Nephron (organoid): Measurements from ENCODE around the gene TTC39C.

Experiments
- H3K27ac Mint-ChIP-seq, 3 experiments: 2 replicates each; pipeline ENCODE4 v1.8.0; 2020; ENCODE audit warnings: mixed read lengths in 3 of 3, mild to moderate bottlenecking in 2 of 3, moderate library complexity in 1 of 3
- H3K27me3 Mint-ChIP-seq: 2 replicates; pipeline ENCODE4 v1.8.0; 2021; ENCODE audit warnings: low read depth, mild to moderate bottlenecking, moderate library complexity, mixed read lengths
- H3K36me3 Mint-ChIP-seq: 2 replicates; pipeline ENCODE4 v1.8.0; 2020; ENCODE audit warnings: low read depth, mixed read lengths
- H3K4me1 Mint-ChIP-seq: 2 replicates; pipeline ENCODE4 v1.8.0; 2020; ENCODE audit warnings: mixed read lengths
- H3K4me3 Mint-ChIP-seq, 3 experiments: 2 replicates each; pipeline ENCODE4 v1.8.0; 2020; ENCODE audit warnings: mild to moderate bottlenecking in 3 of 3, mixed read lengths in 3 of 3, moderate library complexity in 2 of 3
- H3K9me3 Mint-ChIP-seq: 2 replicates; pipeline ENCODE4 v1.8.0; 2020; ENCODE audit warnings: mixed read lengths
- CTCF ChIP-seq, 3 experiments: fragments of 200-600 bp; sonication (generic); IDR thresholded peaks; one replicate each; pipeline ENCODE4 v1.5.0; 2021; ENCODE audit warnings: antibody characterized with exemption in 3 of 3; ENCODE audit not compliant: unreplicated experiment in 3 of 3

Gene TTC39C

GRCh38 chr18:24078391-24078790 lies 63.8 kb downstream of the TTC39C start:
- H3K27ac Mint-ChIP-seq = no peak overlapping the region
- H3K9me3 Mint-ChIP-seq = peaks cover 4% of the 10 kb centered on the region
- TF ChIP-seq CTCF (IDR thresholded peaks at IDR 0.05; ENCODE audit: unreplicated experiment in 3 of 3) = no peak
- H3K27me3 Mint-ChIP-seq = no peaks in the 10 kb centered on the region
- H3K36me3 Mint-ChIP-seq = peaks cover 13% of the 10 kb centered on the region
- H3K4me1 Mint-ChIP-seq = peaks cover 12% of the 10 kb centered on the region
- H3K4me3 Mint-ChIP-seq = no peak overlapping the region

- Mint-ChIP-seq H3K36me3 (peaks cover 4% of the 10 kb centered on the region), H3K27ac (no peak overlapping the region), H3K9me3 (peaks cover 4% of the 10 kb centered on the region), H3K27me3 (no peaks in the 10 kb centered on the region), H3K4me1 (peaks cover 12% of the 10 kb centered on the region), H3K4me3 (no peak overlapping the region)
- no peak for TF ChIP-seq CTCF (IDR thresholded peaks at IDR 0.05; ENCODE audit: unreplicated experiment in 3 of 3)
These were observed 66.3 kb downstream of the TTC39C start for GRCh38 chr18:24080861-24081260.

GRCh38 chr18:24083550-24083949 lies 69.0 kb downstream of the TTC39C start:
- Mint-ChIP-seq H3K4me3 (no peak overlapping the region), H3K27ac (no peak overlapping the region), H3K27me3 (no peaks in the 10 kb centered on the region), H3K9me3 (no peaks in the 10 kb centered on the region), H3K4me1 (peaks cover 8% of the 10 kb centered on the region), H3K36me3 (no peaks in the 10 kb centered on the region)
- TF ChIP-seq CTCF (IDR thresholded peaks at IDR 0.05; ENCODE audit: unreplicated experiment in 3 of 3) = no peak

GRCh38 chr18:24086082-24086481 lies 71.5 kb downstream of the TTC39C start:
- H3K36me3 Mint-ChIP-seq = no peaks in the 10 kb centered on the region
- no peak for TF ChIP-seq CTCF (IDR thresholded peaks at IDR 0.05; ENCODE audit: unreplicated experiment in 3 of 3)

GRCh38 chr18:24089076-24089475 lies 74.5 kb downstream of the TTC39C start:
- H3K36me3 Mint-ChIP-seq = peaks cover 2% of the 10 kb centered on the region
- peaks cover 8% of the 10 kb centered on the region for H3K4me1 Mint-ChIP-seq
- no peak for TF ChIP-seq CTCF (IDR thresholded peaks at IDR 0.05; ENCODE audit: unreplicated experiment in 3 of 3)
- no peaks in the 10 kb centered on the region for H3K27me3 Mint-ChIP-seq
- H3K27ac Mint-ChIP-seq = no peak overlapping the region
- H3K9me3 Mint-ChIP-seq = no peaks in the 10 kb centered on the region
- no peak overlapping the region for H3K4me3 Mint-ChIP-seq

More at GRCh38 chr18:24086082-24086481, 71.5 kb downstream of the TTC39C start:
- H3K27ac Mint-ChIP-seq = no peak overlapping the region
- H3K4me3 Mint-ChIP-seq = no peak overlapping the region
- no peaks in the 10 kb centered on the region for H3K27me3 Mint-ChIP-seq
- H3K4me1 Mint-ChIP-seq = peaks cover 8% of the 10 kb centered on the region
- H3K9me3 Mint-ChIP-seq = no peaks in the 10 kb centered on the region

GRCh38 chr18:24089515-24090337 lies 75.2 kb downstream of the TTC39C start:
- Mint-ChIP-seq H3K27me3 (no peaks in the 10 kb centered on the region), H3K9me3 (peaks cover 2% of the 10 kb centered on the region), H3K4me1 (peaks cover 8% of the 10 kb centered on the region), H3K4me3 (no peak overlapping the region), H3K27ac (no peak overlapping the region), H3K36me3 (peaks cover 9% of the 10 kb centered on the region)
- TF ChIP-seq CTCF (IDR thresholded peaks at IDR 0.05; ENCODE audit: unreplicated experiment in 3 of 3) = no peak
